GM18511 (cell line): ENCODE data around the gene ENPP3.
"Not testable (repeated sequence)": the region's sequence is repeated elsewhere in the genome, so short reads cannot be mapped to it uniquely, and the experiment has no call there.

Experiments
- ATAC-seq: cut with Tn5 transposase; IDR thresholded peaks from one replicate; pipeline ENCODE4 v1.9.1; 2021; ENCODE audit warnings: mild to moderate bottlenecking, moderate library complexity; ENCODE audit not compliant: unreplicated experiment

Gene ENPP3

GRCh38 chr6:131683479-131683878 is 46.4 kb downstream of the ENPP3 start:
- ATAC-seq: peak; percentile 84

DNA sequence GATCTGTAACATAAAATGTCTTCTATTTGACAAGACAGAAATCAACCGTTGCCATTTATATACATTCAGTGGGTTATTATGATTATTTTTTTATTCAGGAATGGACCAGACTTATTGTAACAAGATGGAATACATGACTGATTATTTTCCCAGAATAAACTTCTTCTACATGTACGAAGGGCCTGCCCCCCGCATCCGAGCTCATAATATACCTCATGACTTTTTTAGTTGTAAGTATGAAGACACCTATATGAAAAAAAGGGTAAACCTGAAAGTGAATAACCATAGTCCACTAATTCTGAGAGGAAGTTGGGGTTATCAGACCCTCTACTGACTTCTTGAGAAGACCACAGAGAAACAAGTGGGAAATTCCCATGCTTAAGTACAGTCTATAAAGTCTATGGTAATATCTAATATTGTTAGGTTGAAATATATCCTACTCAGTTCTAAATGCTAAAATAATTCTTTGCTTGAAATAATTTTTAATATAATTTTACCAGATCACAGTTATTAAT is 48.2 kb downstream of the ENPP3 start:
- peak; percentile 68 for ATAC-seq

DNA sequence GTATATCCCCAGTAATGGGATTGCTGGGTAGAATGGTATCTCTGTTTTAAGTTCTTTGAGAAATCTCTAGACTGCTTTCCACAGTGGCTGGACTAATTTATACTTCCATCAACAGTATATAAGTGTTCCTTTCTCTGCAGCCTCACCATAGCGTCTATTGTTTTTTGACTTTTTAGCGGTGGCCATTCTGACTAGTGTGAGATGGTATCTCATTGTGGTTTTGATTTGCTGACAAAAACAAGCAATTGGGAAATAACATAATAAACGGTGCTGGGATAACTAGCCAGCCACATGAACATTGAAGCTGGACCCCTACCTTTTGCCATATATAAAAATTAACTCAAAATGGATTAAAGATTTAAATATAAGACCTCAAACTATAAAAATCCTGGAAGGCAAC is 49.9 kb downstream of the ENPP3 start:
- no peak for ATAC-seq

GRCh38 chr6:131688286-131688685 is 51.2 kb downstream of the ENPP3 start:
- peak; percentile 66 for ATAC-seq

- ATAC-seq: no peak
Measured at GRCh38 chr6:131692031-131692430, 54.9 kb downstream of the ENPP3 start.

- ATAC-seq: no peak
Measured at GRCh38 chr6:131692589-131692988, 55.5 kb downstream of the ENPP3 start.

DNA sequence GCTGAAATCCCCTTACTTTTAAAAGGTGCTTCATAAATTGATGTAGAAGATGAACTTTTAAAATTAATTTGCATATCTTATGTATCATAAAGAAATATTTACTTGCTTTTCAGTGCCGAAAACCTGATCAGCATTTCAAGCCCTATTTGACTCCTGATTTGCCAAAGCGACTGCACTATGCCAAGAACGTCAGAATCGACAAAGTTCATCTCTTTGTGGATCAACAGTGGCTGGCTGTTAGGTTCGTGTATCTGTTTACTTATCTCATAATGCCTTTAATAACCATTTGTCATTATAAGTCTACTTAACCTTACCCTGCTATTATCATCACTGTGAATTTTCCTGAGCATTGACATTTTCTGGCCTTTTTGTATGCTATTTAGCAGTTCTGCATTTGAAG is 56.3 kb downstream of the ENPP3 start:
- no peak for ATAC-seq

DNA sequence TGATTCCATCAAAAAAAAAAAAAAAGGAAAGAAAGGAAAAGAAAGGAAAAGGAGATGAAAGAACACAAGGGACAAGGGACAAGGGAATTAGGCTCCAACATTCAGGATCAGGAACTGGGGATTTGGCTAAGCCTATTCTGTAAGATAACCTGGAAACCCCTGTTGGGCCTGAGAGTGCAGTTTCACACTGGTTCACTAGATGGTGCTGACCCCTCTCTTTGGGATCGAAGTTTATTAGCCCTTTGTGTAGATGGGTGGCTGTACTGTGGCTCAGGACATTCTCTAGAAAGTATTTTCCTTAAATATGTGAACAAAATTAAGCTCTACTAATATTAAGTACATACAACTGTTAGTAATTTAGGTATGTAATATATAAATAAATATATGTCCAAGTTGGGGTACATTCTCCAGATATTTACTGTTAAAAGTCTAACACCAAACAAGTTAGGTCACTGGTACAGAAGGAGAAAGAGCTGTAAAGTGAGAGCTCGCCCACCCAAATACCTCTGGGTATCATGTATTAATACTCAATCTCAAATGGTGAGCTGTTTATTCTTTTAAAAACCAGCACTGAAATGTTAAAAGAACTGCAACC is 57.8 kb downstream of the ENPP3 start:
- ATAC-seq: peak; percentile 92

GRCh38 chr6:131696956-131697355 is 59.9 kb downstream of the ENPP3 start:
- ATAC-seq: no peak

DNA sequence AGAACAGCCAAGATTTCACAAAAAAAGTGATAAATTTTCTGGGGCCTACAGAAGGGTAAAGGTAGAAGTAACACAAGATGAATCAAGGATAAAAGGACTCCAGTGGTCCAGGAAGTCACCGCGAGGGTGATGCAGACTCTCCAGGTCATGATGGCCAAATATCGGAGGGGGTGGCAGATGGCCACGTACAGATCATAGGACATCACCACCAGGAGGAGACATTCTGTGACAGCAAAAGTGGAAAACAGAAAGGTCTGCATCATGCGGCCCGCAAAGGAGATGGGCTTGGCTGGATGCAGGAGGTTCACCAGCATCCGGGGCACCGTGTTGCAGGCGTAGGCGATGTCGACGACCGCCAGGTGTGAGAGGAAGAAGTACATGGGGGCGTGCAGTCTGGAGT is 63.7 kb downstream of the ENPP3 start:
- ATAC-seq: not testable (repeated sequence)

DNA sequence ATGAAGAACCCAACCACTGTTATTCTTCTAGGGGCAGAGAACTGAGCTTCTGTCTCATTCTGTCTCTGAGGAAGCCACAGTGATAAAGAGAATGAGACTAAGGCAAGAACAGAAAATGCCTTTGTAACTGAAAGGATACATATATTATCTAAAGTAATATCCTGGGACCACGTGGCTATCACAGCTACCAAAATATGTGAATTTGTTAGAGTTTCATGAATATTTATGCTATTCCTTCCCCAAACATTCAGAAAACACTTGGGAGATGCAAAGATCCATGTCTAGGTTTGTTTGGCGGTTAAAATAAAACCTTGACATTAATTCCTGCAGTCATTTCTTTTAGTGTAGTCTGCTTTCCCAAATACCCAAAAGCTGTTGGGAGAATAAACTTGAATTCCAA is 66.8 kb downstream of the ENPP3 start:
- ATAC-seq: not testable (repeated sequence)

DNA sequence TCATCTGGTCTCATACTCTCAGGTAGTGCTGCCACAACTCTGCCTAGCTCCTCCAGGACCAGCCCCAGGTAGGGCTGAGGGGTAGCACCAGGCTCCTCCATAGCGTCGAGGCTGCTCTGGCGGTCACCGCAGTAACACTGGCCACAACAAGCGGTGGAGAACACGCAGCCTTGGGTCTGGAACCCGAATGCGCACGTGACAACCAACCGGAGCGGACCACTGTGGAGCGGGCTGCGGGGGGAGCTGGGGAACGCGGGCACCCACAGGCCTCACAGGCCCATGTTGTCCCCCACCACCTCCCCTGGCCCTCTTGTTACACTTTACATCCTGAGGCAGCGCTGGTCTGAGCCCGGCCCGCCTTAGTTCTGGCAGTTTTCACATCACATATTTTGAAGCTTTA is 73.8 kb downstream of the ENPP3 start, which contains the start of gene CTAGE9:
CTAGE9 (minus strand) TSS at position 101 of the 400 bp plus-strand sequence; CDS start at position 101, 0 bp downstream.
- not testable (repeated sequence) for ATAC-seq

DNA sequence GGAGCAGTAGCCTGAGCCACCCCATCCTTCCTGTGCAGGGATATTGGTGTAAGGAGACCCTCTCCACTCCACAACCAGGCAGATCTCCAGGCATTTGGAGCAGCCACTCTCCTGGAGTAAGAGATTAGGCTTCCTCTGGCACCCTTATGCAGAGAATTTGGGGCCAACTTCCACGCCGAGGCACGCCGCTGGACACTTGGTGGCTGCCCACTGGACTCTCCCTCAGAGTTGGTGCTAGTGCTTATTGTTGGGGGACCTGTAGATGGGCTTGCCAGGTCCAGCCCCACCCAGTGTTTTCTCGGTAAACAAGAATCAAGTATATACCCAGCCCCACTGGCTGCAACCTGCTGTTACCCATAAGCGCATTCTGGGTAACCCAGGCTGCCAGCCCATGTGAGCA is 78.5 kb downstream of the ENPP3 start:
- peak; percentile 69 for ATAC-seq

DNA sequence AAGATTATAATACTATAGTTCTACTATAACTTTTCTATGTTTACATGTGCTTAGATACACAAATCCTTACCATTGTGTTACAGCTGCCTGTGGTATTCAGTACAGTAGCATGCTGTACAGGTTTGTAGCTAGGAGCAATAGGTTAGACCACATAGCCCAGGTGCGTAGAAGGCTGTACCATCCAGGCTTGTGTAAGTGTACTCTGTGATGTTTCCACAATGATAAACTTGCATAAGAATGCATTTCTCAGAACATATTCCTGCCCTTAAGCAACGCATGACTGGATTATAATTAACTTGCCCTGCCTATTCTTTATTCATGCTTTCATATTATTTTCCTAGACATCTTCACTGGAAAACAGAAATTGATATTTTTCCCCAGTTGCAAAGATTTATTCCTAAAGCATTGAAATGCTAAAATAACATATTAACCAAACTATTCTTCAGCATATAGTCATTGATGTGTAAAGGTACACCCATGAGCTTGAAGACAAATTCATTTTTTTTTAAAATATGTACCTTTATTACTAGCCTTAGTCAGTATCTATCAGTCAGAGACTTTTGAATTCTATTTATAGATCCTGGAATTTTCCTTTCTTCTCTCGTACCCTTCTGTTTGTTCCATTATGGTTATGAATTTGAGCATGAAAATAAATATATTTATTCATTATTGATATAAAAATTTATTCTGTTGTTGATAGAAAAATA is 80.9 kb downstream of the ENPP3 start:
- no peak for ATAC-seq

- no peak for ATAC-seq
Measured at GRCh38 chr6:131721161-131721560, 84.1 kb downstream of the ENPP3 start.

DNA sequence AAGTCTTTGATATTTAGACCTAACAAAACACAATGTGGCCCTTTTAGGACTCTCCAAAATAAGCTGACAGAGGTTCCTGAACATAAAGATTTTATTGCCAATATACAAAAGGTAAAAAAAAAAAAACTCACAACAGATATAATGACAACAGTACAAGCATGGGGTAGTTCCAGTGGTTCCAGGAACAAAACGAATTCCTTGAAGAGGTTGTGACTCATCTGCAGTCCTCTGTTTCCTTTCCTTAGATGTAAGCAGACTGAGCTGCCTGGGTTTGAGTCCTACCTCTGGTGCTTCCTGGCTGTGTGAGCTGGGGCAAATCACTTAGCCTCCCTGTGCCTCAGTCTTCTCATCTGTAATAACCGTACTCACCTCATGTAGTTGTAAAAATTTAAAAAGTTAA is 87.0 kb downstream of the ENPP3 start:
- ATAC-seq: no peak

DNA sequence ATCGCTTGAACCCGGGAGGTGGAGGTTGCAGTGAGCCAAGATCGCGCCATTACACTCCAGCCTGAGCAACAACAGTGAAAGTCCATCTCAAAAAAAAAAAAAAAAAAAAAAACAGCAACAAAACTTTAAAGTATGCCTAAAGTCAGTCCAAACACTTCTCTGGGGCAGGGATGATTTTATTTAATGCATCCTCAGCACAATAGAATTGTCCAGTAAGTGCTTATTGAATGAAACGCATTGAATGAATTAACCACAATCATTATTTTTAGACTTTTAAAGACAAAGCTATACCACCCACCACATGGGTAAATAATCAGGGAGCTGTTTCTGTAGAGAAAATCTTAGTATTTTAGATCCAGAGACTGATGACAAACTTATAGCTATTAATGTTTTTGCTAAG is 90.4 kb downstream of the ENPP3 start:
- no peak for ATAC-seq

DNA sequence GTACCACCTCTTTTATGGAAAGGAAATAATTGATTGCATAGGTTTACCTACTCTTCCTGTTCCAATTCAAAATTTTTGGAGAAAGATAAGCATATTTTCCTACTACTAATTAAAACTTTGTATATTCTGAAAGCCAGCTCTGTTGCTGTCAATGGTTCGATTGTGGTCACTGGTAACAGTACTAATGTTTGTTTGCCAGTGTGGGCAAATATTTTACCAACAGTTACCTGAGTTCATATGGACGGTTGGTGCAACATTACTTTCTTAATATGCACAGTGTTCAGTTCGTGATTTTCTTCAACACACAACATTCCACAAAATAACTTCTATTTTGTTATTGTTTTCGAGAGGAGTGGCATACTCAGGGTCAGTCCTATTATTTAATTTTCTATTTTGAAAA is 90.8 kb downstream of the ENPP3 start:
- no peak for ATAC-seq

DNA sequence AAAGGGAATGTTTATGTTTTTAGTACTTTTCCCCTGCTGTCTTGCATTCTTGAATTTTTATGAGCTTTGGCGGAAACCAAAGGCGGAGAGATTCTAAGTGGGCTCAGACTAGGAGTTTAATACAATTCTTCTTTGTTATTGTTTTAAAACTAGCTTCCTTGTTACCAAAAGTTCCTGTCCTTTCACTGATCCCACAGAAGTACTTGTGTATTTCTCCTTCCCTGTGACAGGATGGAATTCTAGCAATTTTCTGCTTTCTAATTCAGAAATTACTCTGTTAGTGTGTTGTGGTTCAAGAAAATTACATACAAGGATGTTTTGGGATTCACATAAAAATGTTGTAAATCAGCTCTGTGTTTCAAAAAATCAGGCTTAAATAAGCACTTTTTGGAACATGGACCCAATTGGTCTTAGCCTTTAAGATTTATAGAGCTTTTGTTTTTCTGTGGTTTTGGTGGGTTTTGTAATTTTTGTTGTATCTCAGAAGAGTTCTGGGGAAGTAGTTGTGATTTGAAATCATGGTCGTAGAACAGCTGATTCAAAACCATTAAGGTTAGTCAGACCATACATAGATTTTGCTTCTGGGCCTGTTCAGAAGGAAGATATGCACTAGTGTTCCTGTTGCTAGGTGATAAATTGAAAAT is 91.3 kb downstream of the ENPP3 start:
- ATAC-seq: no peak

GRCh38 chr6:131729550-131729949 is 92.4 kb downstream of the ENPP3 start:
- ATAC-seq: no peak

- no peak for ATAC-seq
Measured at GRCh38 chr6:131730264-131730663, 93.2 kb downstream of the ENPP3 start.

GRCh38 chr6:131731224-131731623 is 94.1 kb downstream of the ENPP3 start:
- no peak for ATAC-seq
